Breast epithelium (tissue), 4 donors: ENCODE measurements around the gene DAPP1. TPM values are rescaled to one million over a fixed set of nuclear protein-coding genes. Genes with fewer than 3 reads are reported as not detected.

ENCODE experiments used
- DNase-seq, 2 donors: peaks; one replicate each; pipeline ENCODE4 v3.0.0-alpha.2; 2019; ENCODE audit warnings: low spot score in 2 of 2
- H3K27ac ChIP-seq, 2 donors: fragments of 200-600 bp; sonication (generic) in 1 of 2; one replicate each; pipeline ENCODE4 v1.5.1; 2016 to 2019; ENCODE audit warnings: mild to moderate bottlenecking in 1 of 2
- H3K27me3 ChIP-seq, 2 donors: fragments of 200-600 bp; sonication (generic) in 1 of 2; one replicate each; pipeline versions ENCODE4 v1.5.1 to v1.6.0; 2017 to 2019; ENCODE audit warnings: control low read depth in 1 of 2, mild to moderate bottlenecking in 1 of 2
- H3K36me3 ChIP-seq: fragments of 200-600 bp; one replicate; pipeline ENCODE4 v1.5.1; 2019
- H3K4me1 ChIP-seq, 2 donors: fragments of 200-600 bp; sonication (generic); one replicate each; pipeline ENCODE4 v1.5.1; 2016 to 2019; ENCODE audit warnings: control low read depth in 1 of 2
- H3K4me3 ChIP-seq, 3 donors: fragments of 200-600 bp; sonication (generic); 1 replicate in 2 of 3; 2 replicates in 1 of 3; pipeline ENCODE4 v1.5.1; 2016 to 2019; ENCODE audit warnings: mild to moderate bottlenecking in 3 of 3, moderate library complexity in 2 of 3
- H3K9me3 ChIP-seq, 2 donors: fragments of 200-600 bp; sonication (generic) in 1 of 2; one replicate each; pipeline ENCODE4 v1.5.1; 2016 to 2019; ENCODE audit warnings: control low read depth in 1 of 2
- POLR2A ChIP-seq: fragments of 450-650 bp; IDR thresholded peaks from one replicate; pipeline ENCODE4 v1.6.1; 2016; ENCODE audit warnings: antibody characterized with exemption, mild to moderate bottlenecking, moderate library complexity
- POLR2AphosphoS5 ChIP-seq, 3 donors: sonication (generic); formaldehyde crosslinking; IDR thresholded peaks; one replicate each; pipeline ENCODE4 v1.6.1; 2017; ENCODE audit warnings: antibody characterized with exemption in 3 of 3
- intact Hi-C: fragments of 100-400 bp; cut with DNase I; formaldehyde crosslinking; loops from one replicate; pipeline ENCODE4 v1.15.1; 2023; ENCODE audit warnings: low total_unique reads
- total RNA-seq, 3 donors: library from RNA; depleted of rRNA; stranded (reverse); fragments of >200 nt; gene quantifications; one replicate each; pipeline ENCODE4 v1.1.0, GENCODE V29; 2016
- TF ChIP-seq, protein P1 (sequence below), 3 donors: fragments of 450-650 bp; IDR thresholded peaks; one replicate each; pipeline ENCODE4 v1.5.1; 2016 to 2017; ENCODE audit warnings: antibody characterized with exemption in 3 of 3, mild to moderate bottlenecking in 3 of 3, moderate library complexity in 3 of 3

DAPP1 gene
- total RNA-seq, 3 donors from 2014 or later, result 2.7 to 10.2 (median 4.9) TPM

DNA sequence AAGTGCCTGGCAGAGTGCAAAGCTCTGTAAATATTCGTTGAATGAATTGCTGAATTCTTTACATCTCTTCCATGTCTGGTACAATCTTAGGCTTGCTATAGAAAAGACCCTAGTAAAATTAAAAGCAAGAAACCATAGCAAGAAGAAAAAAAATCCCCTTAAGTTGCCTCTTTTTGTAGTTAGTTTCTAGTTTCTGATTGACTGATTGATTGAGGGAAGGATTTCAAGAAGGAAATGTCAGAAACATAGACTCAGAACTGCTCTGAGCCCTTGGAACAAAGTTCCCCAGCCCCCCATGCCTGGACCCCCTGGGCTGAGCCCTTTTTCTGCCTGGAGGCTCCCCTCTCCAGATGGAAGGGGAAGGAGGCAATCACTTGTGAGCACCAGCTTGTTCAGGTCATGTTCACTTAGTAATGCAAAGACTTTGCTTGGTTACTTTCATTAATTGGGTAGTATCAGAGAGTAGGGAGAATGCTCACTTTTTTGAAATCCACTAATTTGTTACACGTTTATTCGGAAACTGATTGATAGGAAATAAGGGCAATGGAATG lies 35.6 kb downstream of the DAPP1 start:
- Histone ChIP-seq H3K9me3 (no peaks in the 10 kb centered on the region), H3K36me3 (no peaks in the 10 kb centered on the region), H3K27ac (no peak overlapping the region), H3K4me3 (no peak overlapping the region), H3K27me3 (no peaks in the 10 kb centered on the region), H3K4me1 (no peaks in the 10 kb centered on the region)
- intact Hi-C loops, result no loop called here
- no peak for DNase-seq
- TF ChIP-seq, protein P1, sequence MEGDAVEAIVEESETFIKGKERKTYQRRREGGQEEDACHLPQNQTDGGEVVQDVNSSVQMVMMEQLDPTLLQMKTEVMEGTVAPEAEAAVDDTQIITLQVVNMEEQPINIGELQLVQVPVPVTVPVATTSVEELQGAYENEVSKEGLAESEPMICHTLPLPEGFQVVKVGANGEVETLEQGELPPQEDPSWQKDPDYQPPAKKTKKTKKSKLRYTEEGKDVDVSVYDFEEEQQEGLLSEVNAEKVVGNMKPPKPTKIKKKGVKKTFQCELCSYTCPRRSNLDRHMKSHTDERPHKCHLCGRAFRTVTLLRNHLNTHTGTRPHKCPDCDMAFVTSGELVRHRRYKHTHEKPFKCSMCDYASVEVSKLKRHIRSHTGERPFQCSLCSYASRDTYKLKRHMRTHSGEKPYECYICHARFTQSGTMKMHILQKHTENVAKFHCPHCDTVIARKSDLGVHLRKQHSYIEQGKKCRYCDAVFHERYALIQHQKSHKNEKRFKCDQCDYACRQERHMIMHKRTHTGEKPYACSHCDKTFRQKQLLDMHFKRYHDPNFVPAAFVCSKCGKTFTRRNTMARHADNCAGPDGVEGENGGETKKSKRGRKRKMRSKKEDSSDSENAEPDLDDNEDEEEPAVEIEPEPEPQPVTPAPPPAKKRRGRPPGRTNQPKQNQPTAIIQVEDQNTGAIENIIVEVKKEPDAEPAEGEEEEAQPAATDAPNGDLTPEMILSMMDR (IDR thresholded peaks at IDR 0.05), result no peak
- TF ChIP-seq POLR2AphosphoS5 (IDR thresholded peaks at IDR 0.05) (no peak), POLR2A (no peak)

GRCh38 chr4:99853190-99853589 lies 36.6 kb downstream of the DAPP1 start:
- Histone ChIP-seq H3K36me3 (no peaks in the 10 kb centered on the region), H3K4me1 (no peaks in the 10 kb centered on the region), H3K27ac (no peak overlapping the region), H3K4me3 (no peak overlapping the region), H3K9me3 (no peaks in the 10 kb centered on the region), H3K27me3 (no peaks in the 10 kb centered on the region)
- TF ChIP-seq, protein P1 (IDR thresholded peaks at IDR 0.05), result no peak
- no peak for TF ChIP-seq POLR2A
- no peak for TF ChIP-seq POLR2AphosphoS5 (IDR thresholded peaks at IDR 0.05)
- intact Hi-C loops, result no loop called here
- no peak for DNase-seq

GRCh38 chr4:99853999-99854398 lies 37.4 kb downstream of the DAPP1 start:
- H3K4me1 ChIP-seq, result no peaks in the 10 kb centered on the region
- no peaks in the 10 kb centered on the region for H3K36me3 ChIP-seq
- TF ChIP-seq POLR2A (no peak), POLR2AphosphoS5 (IDR thresholded peaks at IDR 0.05) (no peak)
- TF ChIP-seq, protein P1 (IDR thresholded peaks at IDR 0.05), result no peak
- H3K9me3 ChIP-seq, result no peaks in the 10 kb centered on the region
- H3K27ac ChIP-seq, result no peak overlapping the region
- H3K27me3 ChIP-seq, result no peaks in the 10 kb centered on the region
- no peak overlapping the region for H3K4me3 ChIP-seq
- intact Hi-C loops, result no loop called here
- DNase-seq, result no peak

DNA sequence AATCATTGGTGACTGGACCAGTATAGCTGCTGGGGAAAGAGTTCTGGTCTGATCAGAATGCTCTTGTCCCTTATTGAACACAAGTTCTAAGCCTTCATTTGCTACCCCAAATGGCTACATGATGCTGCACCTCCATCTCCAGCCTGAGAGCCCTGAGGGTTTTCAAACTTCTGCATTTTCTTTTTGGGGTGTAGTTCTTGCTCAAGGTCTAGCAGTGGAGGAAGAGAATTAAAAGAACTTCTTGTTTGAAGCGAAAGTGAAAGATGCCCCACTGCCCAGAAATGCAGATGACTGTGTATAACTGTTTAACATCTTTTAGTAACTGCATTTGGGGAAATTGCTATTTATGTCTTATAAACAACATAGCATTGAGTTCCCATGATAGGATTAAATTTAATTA lies 39.1 kb downstream of the DAPP1 start:
- Histone ChIP-seq H3K27ac (no peak overlapping the region), H3K27me3 (no peaks in the 10 kb centered on the region), H3K36me3 (no peaks in the 10 kb centered on the region), H3K4me1 (no peaks in the 10 kb centered on the region), H3K4me3 (no peak overlapping the region), H3K9me3 (no peaks in the 10 kb centered on the region)
- intact Hi-C loops, result no loop called here
- DNase-seq, result no peak
- TF ChIP-seq POLR2A (no peak), POLR2AphosphoS5 (IDR thresholded peaks at IDR 0.05) (no peak)
- TF ChIP-seq, protein P1 (IDR thresholded peaks at IDR 0.05), result no peak

- no peak overlapping the region for H3K27ac ChIP-seq
These were observed 39.5 kb downstream of the DAPP1 start for GRCh38 chr4:99856166-99856565.

More at GRCh38 chr4:99856166-99856565, 39.5 kb downstream of the DAPP1 start:
- no peak overlapping the region for H3K4me3 ChIP-seq
- DNase-seq, result no peak
- H3K4me1 ChIP-seq, result no peaks in the 10 kb centered on the region
- TF ChIP-seq POLR2A, result no peak
- TF ChIP-seq, protein P1 (IDR thresholded peaks at IDR 0.05), result no peak
- intact Hi-C loops, result no loop called here
- H3K36me3 ChIP-seq, result no peaks in the 10 kb centered on the region
- H3K27me3 ChIP-seq, result no peaks in the 10 kb centered on the region
- no peaks in the 10 kb centered on the region for H3K9me3 ChIP-seq
